Activated CD4-positive, alpha-beta memory T cell treated with anti-CD3 and anti-CD28 coated beads, Interleukin-2, amount 10 ng/mL, durations not matched to agents 7 days and 5 days (primary cell): ENCODE measurements around the gene HMSD. TPM values are rescaled to one million over a fixed set of nuclear protein-coding genes. Genes with fewer than 3 reads are reported as not detected.

ENCODE experiments used
- total RNA-seq, 2 experiments: library from RNA; stranded (reverse); gene quantifications; one replicate each; pipeline ENCODE4 v1.2.3, GENCODE V29; 2021

Gene HMSD
- total RNA-seq, 2 experiments from 2014 or later: 8.5 to 9.6 TPM

Other genes starting within 250 kb of the HMSD start
- not detected for gene SERPINB11, start 246.3 kb upstream of the HMSD start, total RNA-seq
- not detected for gene SERPINB7, start 173.9 kb upstream of the HMSD start, total RNA-seq
- gene SERPINB2, start 61.6 kb upstream of the HMSD start, total RNA-seq: not detected
- not detected for gene SERPINB10, start 41.3 kb upstream of the HMSD start, total RNA-seq
- 10 to 100 TPM in 1 of 2 experiments, 1 to 10 TPM in 1; 9.3 to 11.2 TPM for gene SERPINB8, start 20.8 kb downstream of the HMSD start, total RNA-seq
- gene LINC00305, start 199.8 kb downstream of the HMSD start, total RNA-seq: not detected